GM19099 (cell line): Measurements from ENCODE around the gene SEZ6L.

Experiments used
- POLR2A ChIP-seq: IDR thresholded peaks from 3 replicates; pipeline ENCODE4 v1.6.1; 2011; ENCODE audit warnings: low read depth; ENCODE audit not compliant: insufficient read length; ENCODE audit errors: extremely low read depth

Gene SEZ6L

GRCh38 chr22:26168330-26168851 lies 871 bp upstream of the SEZ6L start:
- no peak for TF ChIP-seq POLR2A

- TF ChIP-seq POLR2A: no peak
These were observed 335 bp upstream of the SEZ6L start for GRCh38 chr22:26168939-26169314.

- no peak for TF ChIP-seq POLR2A
These were observed 840 bp downstream of the SEZ6L start for GRCh38 chr22:26170112-26170492.

GRCh38 chr22:26170795-26171580 lies 1.7 kb downstream of the SEZ6L start:
- TF ChIP-seq POLR2A: no peak

- no peak for TF ChIP-seq POLR2A
These were observed 3.2 kb downstream of the SEZ6L start for GRCh38 chr22:26172389-26172990.

GRCh38 chr22:26174280-26174679 lies 5.0 kb downstream of the SEZ6L start:
- no peak for TF ChIP-seq POLR2A

- no peak for TF ChIP-seq POLR2A
These were observed 13.5 kb downstream of the SEZ6L start for GRCh38 chr22:26182723-26183122.

- TF ChIP-seq POLR2A: no peak
These were observed 15.9 kb downstream of the SEZ6L start for GRCh38 chr22:26185190-26185589.

- TF ChIP-seq POLR2A: no peak
These were observed 19.1 kb downstream of the SEZ6L start for GRCh38 chr22:26188341-26188740.

GRCh38 chr22:26194313-26194712 lies 25.1 kb downstream of the SEZ6L start:
- TF ChIP-seq POLR2A: no peak

- no peak for TF ChIP-seq POLR2A
These were observed 25.6 kb downstream of the SEZ6L start for GRCh38 chr22:26194877-26195276.

- no peak for TF ChIP-seq POLR2A
These were observed 27.4 kb downstream of the SEZ6L start for GRCh38 chr22:26196657-26197056.

GRCh38 chr22:26197425-26197824 lies 28.2 kb downstream of the SEZ6L start:
- no peak for TF ChIP-seq POLR2A

- TF ChIP-seq POLR2A: no peak
These were observed 30.4 kb downstream of the SEZ6L start for GRCh38 chr22:26199665-26200064.

- no peak for TF ChIP-seq POLR2A
These were observed 33.1 kb downstream of the SEZ6L start for GRCh38 chr22:26202280-26202924.

- TF ChIP-seq POLR2A: no peak
These were observed 36.2 kb downstream of the SEZ6L start for GRCh38 chr22:26205494-26205893.
